IMR-90 (cell line): ENCODE measurements around the gene SARNP. TPM values are rescaled to one million over a fixed set of nuclear protein-coding genes. Genes with fewer than 3 reads are reported as not detected.

ENCODE experiments used
- ATAC-seq: fragments of 200-7000 bp; cut with Tn5 transposase; 2 replicates; pipeline ENCODE4 v1.9.1; 2020; ENCODE audit warnings: low read depth, mild to moderate bottlenecking, moderate library complexity
- BruUV-seq: library from RNA; stranded (reverse); fragments of 400-500 nt; replicated peaks from 2 replicates; lab custom pipeline; 2021; lab: Mats Ljungman, UMichigan
- CTCF ChIA-PET: fragments of 300-600 bp; formaldehyde crosslinking; extraction: SDS; loops from one replicate; lab custom pipeline; 2021; ENCODE audit warnings: antibody characterized with exemption; lab: Yijun Ruan, JAX
- POLR2A ChIA-PET: fragments of 300-600 bp; sonication (Branson Sonifier 250); formaldehyde crosslinking; loops from one replicate; lab custom pipeline; 2022; ENCODE audit warnings: antibody characterized with exemption; ENCODE audit not compliant: unreplicated experiment; lab: Charles Lee
- DNase-seq: peaks from one replicate; pipeline ENCODE4 v3.0.0; 2013
- H2AFZ ChIP-seq: replicated peaks from 2 replicates; pipeline ENCODE3; 2013; ENCODE audit warnings: low read length, mild to moderate bottlenecking; ENCODE audit not compliant: poor library complexity
- H2AK5ac ChIP-seq: 2 replicates; pipeline ENCODE4 v1.6.1; 2013; ENCODE audit warnings: low read depth, low read length, inconsistent platforms
- H2AK9ac ChIP-seq: replicated peaks from 2 replicates; pipeline ENCODE3; 2013; ENCODE audit warnings: mild to moderate bottlenecking, low read depth, low read length, moderate library complexity; ENCODE audit not compliant: poor library complexity
- H2BK120ac ChIP-seq: 2 replicates; pipeline ENCODE4 v1.6.1; 2013; ENCODE audit warnings: low read depth, low read length, inconsistent platforms
- H2BK15ac ChIP-seq: 3 replicates; pipeline ENCODE4 v1.6.1; 2013; ENCODE audit warnings: low read depth, low read length, inconsistent platforms
- H2BK20ac ChIP-seq: 2 replicates; pipeline ENCODE4 v1.6.1; 2013; ENCODE audit warnings: low read depth, mild to moderate bottlenecking, inconsistent platforms, low read length, moderate library complexity
- H2BK5ac ChIP-seq: 2 replicates; pipeline ENCODE4 v1.6.1; 2013; ENCODE audit warnings: mild to moderate bottlenecking, low read depth, low read length, inconsistent platforms; ENCODE audit not compliant: poor library complexity, severe bottlenecking
- H3K14ac ChIP-seq: replicated peaks from 2 replicates; pipeline ENCODE4 v1.6.1; 2013; ENCODE audit warnings: low read depth, low read length, inconsistent platforms
- H3K18ac ChIP-seq: 2 replicates; pipeline ENCODE4 v1.6.1; 2013; ENCODE audit warnings: low read depth, low read length, control low read depth
- H3K23ac ChIP-seq: 2 replicates; pipeline ENCODE4 v1.6.1; 2013; ENCODE audit warnings: low read depth, low read length, inconsistent platforms
- H3K27ac ChIP-seq: 2 replicates; pipeline ENCODE4 v1.5.1; 2013; ENCODE audit warnings: mild to moderate bottlenecking, control low read depth, low read length; ENCODE audit not compliant: insufficient read depth
- H3K27me3 ChIP-seq: 2 replicates; pipeline ENCODE4 v1.6.1; 2013; ENCODE audit warnings: low read length; ENCODE audit not compliant: control insufficient read depth, insufficient read depth
- H3K36me3 ChIP-seq: 2 replicates; pipeline ENCODE4 v1.6.1; 2013; ENCODE audit warnings: low read length, mixed read lengths; ENCODE audit not compliant: control insufficient read depth, insufficient read depth
- H3K4ac ChIP-seq: 2 replicates; pipeline ENCODE4 v1.6.1; 2013; ENCODE audit warnings: low read depth, low read length, inconsistent platforms
- H3K4me1 ChIP-seq: 2 replicates; pipeline ENCODE4 v1.6.1; 2013; ENCODE audit warnings: low read length, mixed read lengths; ENCODE audit not compliant: control insufficient read depth, insufficient read depth
- H3K4me2 ChIP-seq: 2 replicates; pipeline ENCODE4 v1.6.1; 2013; ENCODE audit warnings: low read depth, mild to moderate bottlenecking, control low read depth, low read length, moderate library complexity
- H3K4me3 ChIP-seq: 2 replicates; pipeline ENCODE4 v1.5.1; 2013; ENCODE audit warnings: low read depth, mild to moderate bottlenecking, control low read depth, low read length, moderate library complexity; ENCODE audit not compliant: insufficient read depth
- H3K56ac ChIP-seq: 2 replicates; pipeline ENCODE4 v1.6.1; 2013; ENCODE audit warnings: low read length, inconsistent platforms; ENCODE audit not compliant: insufficient read depth; ENCODE audit errors: extremely low read depth
- H3K79me1 ChIP-seq, 2 experiments: 2 replicates each; pipeline ENCODE4 v1.6.1; 2013; ENCODE audit warnings: low read length in 2 of 2, inconsistent platforms in 1 of 2, low read depth in 1 of 2
- H3K9ac ChIP-seq: 2 replicates; pipeline ENCODE4 v1.6.1; 2013; ENCODE audit warnings: low read depth, low read length, control low read depth
- H3K9me1 ChIP-seq: 2 replicates; pipeline ENCODE4 v1.6.1; 2013; ENCODE audit warnings: low read length, inconsistent platforms; ENCODE audit not compliant: insufficient read depth
- H3K9me3 ChIP-seq: 2 replicates; pipeline ENCODE4 v1.6.1; 2013; ENCODE audit warnings: low read length; ENCODE audit not compliant: control insufficient read depth, insufficient read depth
- H4K20me1 ChIP-seq: 2 replicates; pipeline ENCODE4 v1.6.1; 2013; ENCODE audit warnings: low read length, inconsistent platforms; ENCODE audit not compliant: insufficient read depth
- H4K5ac ChIP-seq: 2 replicates; pipeline ENCODE4 v1.6.1; 2013; ENCODE audit warnings: mild to moderate bottlenecking, low read depth, low read length, control low read depth
- H4K8ac ChIP-seq, 2 experiments: 2 replicates each; pipeline ENCODE4 v1.6.1; 2013; ENCODE audit warnings: low read depth in 2 of 2, low read length in 2 of 2, control low read depth in 1 of 2, inconsistent platforms in 1 of 2
- H4K91ac ChIP-seq: 2 replicates; pipeline ENCODE4 v1.6.1; 2013; ENCODE audit warnings: low read depth, low read length, inconsistent platforms; ENCODE audit not compliant: insufficient read depth
- BHLHE40 ChIP-seq: fragments of 150-350 bp; IDR thresholded peaks from 2 replicates; pipeline ENCODE4 v1.6.1; 2016; ENCODE audit warnings: mild to moderate bottlenecking, low read depth, low read length
- CEBPB ChIP-seq: IDR thresholded peaks from 2 replicates; pipeline ENCODE4 v1.6.1; 2012; ENCODE audit warnings: low read depth, low read length, improper control_type of control experiment
- CHD1 ChIP-seq: IDR thresholded peaks from 2 replicates; pipeline ENCODE4 v1.6.1; 2012; ENCODE audit warnings: low read depth, low read length, improper control_type of control experiment
- FOS ChIP-seq: fragments of 150-350 bp; IDR thresholded peaks from 2 replicates; pipeline ENCODE4 v1.6.1; 2016; ENCODE audit warnings: low read depth, low read length
- MAFK ChIP-seq: IDR thresholded peaks from 2 replicates; pipeline ENCODE4 v1.6.1; 2012; ENCODE audit warnings: low read depth, low read length, improper control_type of control experiment
- MAZ ChIP-seq: IDR thresholded peaks from 2 replicates; pipeline ENCODE4 v1.6.1; 2012; ENCODE audit warnings: low read depth, mild to moderate bottlenecking, low read length, improper control_type of control experiment, moderate library complexity, borderline replicate concordance
- MXI1 ChIP-seq: IDR thresholded peaks from 2 replicates; pipeline ENCODE4 v1.6.1; 2012; ENCODE audit warnings: low read depth, mild to moderate bottlenecking, low read length, moderate library complexity, borderline replicate concordance
- NFE2L2 ChIP-seq: fragments of 150-350 bp; IDR thresholded peaks from 2 replicates; pipeline ENCODE4 v1.6.1; 2016; ENCODE audit warnings: low read depth, mild to moderate bottlenecking, low read length
- POLR2A ChIP-seq: IDR thresholded peaks from 2 replicates; pipeline ENCODE4 v1.6.1; 2012; ENCODE audit warnings: mild to moderate bottlenecking, low read depth, low read length
- RAD21 ChIP-seq: IDR thresholded peaks from 2 replicates; pipeline ENCODE4 v1.6.1; 2012; ENCODE audit warnings: low read length, improper control_type of control experiment
- RCOR1 ChIP-seq: IDR thresholded peaks from 2 replicates; pipeline ENCODE4 v1.6.1; 2012; ENCODE audit warnings: mild to moderate bottlenecking, low read length, improper control_type of control experiment; ENCODE audit not compliant: insufficient replicate concordance
- RFX5 ChIP-seq: IDR thresholded peaks from 2 replicates; pipeline ENCODE4 v1.8.0; 2012; ENCODE audit warnings: low read depth, mild to moderate bottlenecking, low read length, moderate library complexity
- SMC3 ChIP-seq: fragments of 150-350 bp; IDR thresholded peaks from 2 replicates; pipeline ENCODE4 v1.6.1; 2016; ENCODE audit warnings: low read depth, mild to moderate bottlenecking, antibody characterized with exemption, low read length, moderate library complexity
- WGBS, 2 experiments: methylation state at CpG; one replicate each; pipeline versions ENCODE4 v1.1.5 to v1.1.7; 2013; ENCODE audit warnings: missing lambda C conversion rate in 2 of 2; ENCODE audit not compliant: insufficient read length in 1 of 2; ENCODE audit errors: extremely low coverage in 2 of 2; 5-methylcytosine and 5-hydroxymethylcytosine counted together
- dilution Hi-C: fragments of 300-500 bp; cut with HindIII; formaldehyde crosslinking; loops from one replicate; pipeline ENCODE4 v1.14.3; 2018; ENCODE audit warnings: low sequenced_read_pairs; ENCODE audit not compliant: unreplicated experiment
- in situ Hi-C: fragments of 300-500 bp; cut with MboI; formaldehyde crosslinking; loops from 3 replicates; pipeline ENCODE4 v1.14.3; 2019; ENCODE audit warnings: low sequenced_read_pairs, inconsistent platforms, mixed read lengths
- intact Hi-C: fragments of 100-400 bp; cut with micrococcal nuclease; formaldehyde crosslinking; loops from 2 replicates; pipeline ENCODE4 v1.10.0; 2022
- polyA plus RNA-seq, 3 experiments: library from polyadenylated mRNA; depleted of rRNA; stranded (reverse); fragments of >200 nt; gene quantifications; 2 replicates each; pipeline ENCODE4 v1.2.3, GENCODE V29; 2012; ENCODE audit warnings: low replicate concordance in 1 of 3
- total RNA-seq: library from RNA; depleted of rRNA; stranded (reverse); fragments of >200 nt; gene quantifications from 2 replicates; pipeline ENCODE4 v1.2.3, GENCODE V29; 2012
- TF ChIP-seq, protein P1 (sequence below): fragments of 150-350 bp; IDR thresholded peaks from 2 replicates; pipeline ENCODE4 v1.6.1; 2016; ENCODE audit warnings: low read depth, mild to moderate bottlenecking, low read length, moderate library complexity, borderline replicate concordance
- TF ChIP-seq, protein P2 (sequence below): fragments of 150-350 bp; IDR thresholded peaks from 2 replicates; pipeline ENCODE4 v1.6.1; 2017; ENCODE audit warnings: mild to moderate bottlenecking, antibody characterized with exemption, low read length, low read depth
- TF ChIP-seq, protein P3 (sequence below): conservative IDR thresholded peaks from 2 replicates; pipeline ENCODE4 v1.5.1; 2012; ENCODE audit warnings: mild to moderate bottlenecking, low read depth, low read length, improper control_type of control experiment

SARNP gene
- total and polyA plus RNA-seq, 2 of the 4 experiments (the other 2 are of a cell fraction): 46.8 to 103 TPM

DNA sequence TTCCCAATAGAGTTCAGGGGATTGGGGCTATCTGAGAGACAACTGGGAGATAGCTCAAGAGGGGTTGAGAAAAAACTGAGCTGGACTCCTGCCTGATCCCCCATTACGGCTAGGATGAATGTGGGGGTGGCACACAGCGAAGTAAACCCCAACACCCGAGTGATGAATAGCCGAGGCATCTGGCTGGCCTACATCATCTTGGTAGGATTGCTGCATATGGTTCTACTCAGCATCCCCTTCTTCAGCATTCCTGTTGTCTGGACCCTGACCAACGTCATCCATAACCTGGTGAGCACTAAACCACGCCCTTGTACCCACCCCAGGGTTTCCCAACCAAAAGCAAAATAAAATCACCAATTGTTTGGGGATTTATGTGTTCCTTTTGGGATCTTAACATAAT, 1.4 kb upstream of the SARNP start:
- Histone ChIP-seq H2BK20ac (no peak overlapping the region), H3K14ac (peak overlapping the region; percentile 96; the same call in 1 of the 2 replicates), H4K91ac (no peak overlapping the region), H3K36me3 (peaks cover 26% of the 10 kb centered on the region), H3K18ac (no peak overlapping the region), H3K9ac (no peak overlapping the region), H2BK120ac (no peak overlapping the region), H3K4ac (peak overlapping the region; percentile 89), H3K27me3 (no peaks in the 10 kb centered on the region), H3K23ac (peak overlapping the region; percentile 78; the same call in 1 of the 2 replicates), H3K4me1 (peaks cover 7% of the 10 kb centered on the region), H4K20me1 (peaks cover 20% of the 10 kb centered on the region; the same call in 1 of the 2 replicates), H3K27ac (no peak overlapping the region), H3K4me2 (peak overlapping the region; percentile 94), H4K8ac (peak overlapping the region; percentile 87 to 93; a peak in 3 of 4 replicates), H2AFZ (no peak overlapping the region), H3K79me1 (peaks cover 21 to 39% of the 10 kb centered on the region in 2 experiments), H2AK5ac (peak overlapping the region; percentile 79), H4K5ac (no peak overlapping the region), H3K56ac (0 out of 2 replicates have a peak overlapping the region, but pooled peaks have one; percentile 16), H2BK15ac (peak overlapping the region; percentile 2; the same call in 1 of the 3 replicates), H3K9me1 (peaks cover 5% of the 10 kb centered on the region), H3K4me3 (no peak overlapping the region), H2BK5ac (no peak overlapping the region), H2AK9ac (peak overlapping the region; percentile 73), H3K9me3 (no peaks in the 10 kb centered on the region)
- ATAC-seq (no peak), DNase-seq (peak; percentile 38)
- ChIA-PET POLR2A (interaction anchor here (0.6 kb wide), 1 partner anchor 219 kb away, joined by 3 read pairs; no protein-coding TSS in a partner anchor), CTCF (no interaction called here)
- intact Hi-C loops (loop anchor here (5.0 to 10.0 kb wide), 4 partner anchors 77 to 288 kb away; partner anchors contain the start of genes DGKA, GDF11 and RPS26), dilution Hi-C loops (no loop called here), in situ Hi-C loops (loop anchor here (10.0 kb wide), 1 partner anchor 126 kb away; no protein-coding TSS in a partner anchor)
- TF ChIP-seq, protein P1, sequence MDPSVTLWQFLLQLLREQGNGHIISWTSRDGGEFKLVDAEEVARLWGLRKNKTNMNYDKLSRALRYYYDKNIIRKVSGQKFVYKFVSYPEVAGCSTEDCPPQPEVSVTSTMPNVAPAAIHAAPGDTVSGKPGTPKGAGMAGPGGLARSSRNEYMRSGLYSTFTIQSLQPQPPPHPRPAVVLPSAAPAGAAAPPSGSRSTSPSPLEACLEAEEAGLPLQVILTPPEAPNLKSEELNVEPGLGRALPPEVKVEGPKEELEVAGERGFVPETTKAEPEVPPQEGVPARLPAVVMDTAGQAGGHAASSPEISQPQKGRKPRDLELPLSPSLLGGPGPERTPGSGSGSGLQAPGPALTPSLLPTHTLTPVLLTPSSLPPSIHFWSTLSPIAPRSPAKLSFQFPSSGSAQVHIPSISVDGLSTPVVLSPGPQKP: no peak
- TF ChIP-seq, protein P2, sequence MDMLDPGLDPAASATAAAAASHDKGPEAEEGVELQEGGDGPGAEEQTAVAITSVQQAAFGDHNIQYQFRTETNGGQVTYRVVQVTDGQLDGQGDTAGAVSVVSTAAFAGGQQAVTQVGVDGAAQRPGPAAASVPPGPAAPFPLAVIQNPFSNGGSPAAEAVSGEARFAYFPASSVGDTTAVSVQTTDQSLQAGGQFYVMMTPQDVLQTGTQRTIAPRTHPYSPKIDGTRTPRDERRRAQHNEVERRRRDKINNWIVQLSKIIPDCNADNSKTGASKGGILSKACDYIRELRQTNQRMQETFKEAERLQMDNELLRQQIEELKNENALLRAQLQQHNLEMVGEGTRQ: no peak
- TF ChIP-seq MXI1: no peak
- no peak for TF ChIP-seq SMC3
- TF ChIP-seq, protein P3, sequence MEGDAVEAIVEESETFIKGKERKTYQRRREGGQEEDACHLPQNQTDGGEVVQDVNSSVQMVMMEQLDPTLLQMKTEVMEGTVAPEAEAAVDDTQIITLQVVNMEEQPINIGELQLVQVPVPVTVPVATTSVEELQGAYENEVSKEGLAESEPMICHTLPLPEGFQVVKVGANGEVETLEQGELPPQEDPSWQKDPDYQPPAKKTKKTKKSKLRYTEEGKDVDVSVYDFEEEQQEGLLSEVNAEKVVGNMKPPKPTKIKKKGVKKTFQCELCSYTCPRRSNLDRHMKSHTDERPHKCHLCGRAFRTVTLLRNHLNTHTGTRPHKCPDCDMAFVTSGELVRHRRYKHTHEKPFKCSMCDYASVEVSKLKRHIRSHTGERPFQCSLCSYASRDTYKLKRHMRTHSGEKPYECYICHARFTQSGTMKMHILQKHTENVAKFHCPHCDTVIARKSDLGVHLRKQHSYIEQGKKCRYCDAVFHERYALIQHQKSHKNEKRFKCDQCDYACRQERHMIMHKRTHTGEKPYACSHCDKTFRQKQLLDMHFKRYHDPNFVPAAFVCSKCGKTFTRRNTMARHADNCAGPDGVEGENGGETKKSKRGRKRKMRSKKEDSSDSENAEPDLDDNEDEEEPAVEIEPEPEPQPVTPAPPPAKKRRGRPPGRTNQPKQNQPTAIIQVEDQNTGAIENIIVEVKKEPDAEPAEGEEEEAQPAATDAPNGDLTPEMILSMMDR: no peak
- no peak for TF ChIP-seq CHD1
- no peak for TF ChIP-seq BHLHE40
- no peak for TF ChIP-seq RFX5
- TF ChIP-seq MAFK: no peak
- TF ChIP-seq FOS: no peak
- TF ChIP-seq RCOR1: no peak
- TF ChIP-seq CEBPB: no peak
- TF ChIP-seq RAD21: no peak
- TF ChIP-seq MAZ: no peak
- no peak for TF ChIP-seq POLR2A
- no peak for TF ChIP-seq NFE2L2
- 40% methylated on average over 3 of the region's 6 CpGs; no CpG with 5 or more reads in 1 of the 2 experiments for WGBS, 2 experiments
- no TSS peak for BruUV-seq
